ENCODE data around the gene NPPA.
"Not testable (repeated sequence)": the region's sequence is repeated elsewhere in the genome, so short reads cannot be mapped to it uniquely, and the experiment has no call there.

NPPA gene

GRCh38 chr1:11847667-11848372 lies at the start of gene NPPA:
Gene NPPA, minus strand, starts transcription at chr1:11847783. Its CDS starts 99 bp downstream, at chr1:11847684.
- DNase-seq = peak; percentile 57

GRCh38 chr1:11894501-11894900 lies 46.9 kb upstream of the NPPA start:
- DNase-seq = not testable (repeated sequence)

- DNase-seq = no peak
Observed at GRCh38 chr1:11893907-11894251, 46.3 kb upstream of the NPPA start.

- no peak for DNase-seq
Observed at GRCh38 chr1:11891433-11892186, 44.0 kb upstream of the NPPA start.

GRCh38 chr1:11888877-11889208 lies 41.3 kb upstream of the NPPA start:
- DNase-seq = no peak

GRCh38 chr1:11888206-11888876 lies 40.8 kb upstream of the NPPA start:
- no peak for DNase-seq

GRCh38 chr1:11887666-11888007 lies 40.1 kb upstream of the NPPA start:
- no peak for DNase-seq

GRCh38 chr1:11886986-11887665 lies 39.5 kb upstream of the NPPA start:
- no peak for DNase-seq

- DNase-seq = no peak
Observed at GRCh38 chr1:11885916-11886315, 38.3 kb upstream of the NPPA start.

- DNase-seq = no peak
Observed at GRCh38 chr1:11882814-11883538, 35.4 kb upstream of the NPPA start.

- DNase-seq = no peak
Observed at GRCh38 chr1:11881749-11882441, 34.3 kb upstream of the NPPA start.

GRCh38 chr1:11880911-11881748 lies 33.5 kb upstream of the NPPA start:
- DNase-seq = peak; percentile 75

- no peak for DNase-seq
Observed at GRCh38 chr1:11880181-11880575, 32.6 kb upstream of the NPPA start.

GRCh38 chr1:11879311-11880180 lies 32.0 kb upstream of the NPPA start:
- no peak for DNase-seq

- DNase-seq = no peak
Observed at GRCh38 chr1:11878891-11879190, 31.3 kb upstream of the NPPA start.

- no peak for DNase-seq
Observed at GRCh38 chr1:11878081-11878890, 30.7 kb upstream of the NPPA start.

- no peak for DNase-seq
Observed at GRCh38 chr1:11877074-11877473, 29.5 kb upstream of the NPPA start.

- DNase-seq = no peak
Observed at GRCh38 chr1:11875094-11875493, 27.5 kb upstream of the NPPA start.

GRCh38 chr1:11874624-11875023 lies 27.0 kb upstream of the NPPA start:
- DNase-seq = no peak

GRCh38 chr1:11874258-11874562 lies 26.6 kb upstream of the NPPA start:
- no peak for DNase-seq

Data from right hindlimb (tissue), 1 donor.